Parathyroid adenoma (tissue), 2 donors: Measurements from ENCODE around the gene ERAS.

Source experiments
- H2AFZ ChIP-seq: fragments of 300-600 bp; sonication (generic); one replicate; pipeline ENCODE4 v1.7.0; 2017; ENCODE audit warnings: antibody characterized with exemption, mild to moderate bottlenecking
- H3K27ac ChIP-seq: fragments of 300-600 bp; sonication (generic); one replicate; pipeline ENCODE4 v1.7.0; 2017
- H3K27me3 ChIP-seq: fragments of 300-600 bp; sonication (generic); one replicate; pipeline ENCODE4 v1.7.0; 2017; ENCODE audit warnings: low read length; ENCODE audit not compliant: control insufficient read depth, insufficient read depth
- H3K36me3 ChIP-seq: fragments of 300-600 bp; sonication (generic); one replicate; pipeline ENCODE4 v1.7.0; 2017; ENCODE audit warnings: low read length; ENCODE audit not compliant: control insufficient read depth, insufficient read depth
- H3K4me1 ChIP-seq: fragments of 300-600 bp; sonication (generic); one replicate; pipeline ENCODE4 v1.7.0; 2017; ENCODE audit warnings: control low read depth
- H3K4me2 ChIP-seq: fragments of 300-600 bp; sonication (generic); one replicate; pipeline ENCODE4 v1.7.0; 2017; ENCODE audit warnings: low read length
- H3K4me3 ChIP-seq: fragments of 300-600 bp; sonication (generic); one replicate; pipeline ENCODE4 v1.7.0; 2017; ENCODE audit warnings: low read depth, low read length
- H3K79me2 ChIP-seq: fragments of 300-600 bp; sonication (generic); one replicate; pipeline ENCODE4 v1.7.0; 2017; ENCODE audit warnings: control low read depth
- H3K9ac ChIP-seq: fragments of 300-600 bp; sonication (generic); one replicate; pipeline ENCODE4 v1.7.0; 2017; ENCODE audit warnings: mild to moderate bottlenecking
- H3K9me3 ChIP-seq: fragments of 300-600 bp; sonication (generic); one replicate; pipeline ENCODE4 v1.7.0; 2017; ENCODE audit warnings: low read length; ENCODE audit not compliant: control insufficient read depth
- CTCF ChIP-seq: fragments of 300-600 bp; sonication (generic); IDR thresholded peaks from one replicate; pipeline ENCODE4 v1.7.0; 2017; ENCODE audit warnings: antibody characterized with exemption, mild to moderate bottlenecking
- donor health status: primary hyperparathyroidism.

The ERAS gene

GRCh38 chrX:48829016-48829735, 2.9 kb downstream of the ERAS start:
- Histone ChIP-seq H3K36me3 (no peaks in the 10 kb centered on the region), H3K27ac (no peak overlapping the region), H3K4me1 (no peaks in the 10 kb centered on the region), H3K9ac (no peak overlapping the region), H3K27me3 (no peaks in the 10 kb centered on the region), H3K9me3 (no peaks in the 10 kb centered on the region), H3K4me2 (no peak overlapping the region), H3K79me2 (no peaks in the 10 kb centered on the region), H3K4me3 (no peak overlapping the region), H2AFZ (no peak overlapping the region)
- no peak for TF ChIP-seq CTCF

GRCh38 chrX:48831136-48831908, 5.0 kb downstream of the ERAS start:
- H3K9ac ChIP-seq: no peak overlapping the region
- H3K4me2 ChIP-seq: no peak overlapping the region
- H3K9me3 ChIP-seq: no peaks in the 10 kb centered on the region
- TF ChIP-seq CTCF: no peak
- no peak overlapping the region for H2AFZ ChIP-seq
- no peak overlapping the region for H3K27ac ChIP-seq
- no peaks in the 10 kb centered on the region for H3K36me3 ChIP-seq
- no peaks in the 10 kb centered on the region for H3K4me1 ChIP-seq
- H3K27me3 ChIP-seq: no peaks in the 10 kb centered on the region
- H3K4me3 ChIP-seq: no peak overlapping the region
- H3K79me2 ChIP-seq: no peaks in the 10 kb centered on the region

GRCh38 chrX:48831909-48832291, 5.6 kb downstream of the ERAS start:
- TF ChIP-seq CTCF: no peak
- Histone ChIP-seq H3K4me3 (no peak overlapping the region), H2AFZ (no peak overlapping the region), H3K36me3 (no peaks in the 10 kb centered on the region), H3K27me3 (no peaks in the 10 kb centered on the region), H3K4me1 (no peaks in the 10 kb centered on the region), H3K9me3 (no peaks in the 10 kb centered on the region), H3K9ac (no peak overlapping the region), H3K79me2 (no peaks in the 10 kb centered on the region), H3K27ac (no peak overlapping the region), H3K4me2 (no peak overlapping the region)

GRCh38 chrX:48833542-48834138, 7.3 kb downstream of the ERAS start:
- no peaks in the 10 kb centered on the region for H3K4me1 ChIP-seq
- no peak overlapping the region for H3K4me2 ChIP-seq
- no peak overlapping the region for H3K4me3 ChIP-seq
- H3K36me3 ChIP-seq: no peaks in the 10 kb centered on the region
- no peaks in the 10 kb centered on the region for H3K27me3 ChIP-seq
- TF ChIP-seq CTCF: no peak
- no peaks in the 10 kb centered on the region for H3K79me2 ChIP-seq
- H2AFZ ChIP-seq: no peak overlapping the region
- no peak overlapping the region for H3K27ac ChIP-seq
- no peaks in the 10 kb centered on the region for H3K9me3 ChIP-seq
- no peak overlapping the region for H3K9ac ChIP-seq
